ENCODE data around the gene PPP1R16B.
"Not testable (repeated sequence)": the region's sequence is repeated elsewhere in the genome, so short reads cannot be mapped to it uniquely, and the experiment has no call there.

The PPP1R16B gene

DNA sequence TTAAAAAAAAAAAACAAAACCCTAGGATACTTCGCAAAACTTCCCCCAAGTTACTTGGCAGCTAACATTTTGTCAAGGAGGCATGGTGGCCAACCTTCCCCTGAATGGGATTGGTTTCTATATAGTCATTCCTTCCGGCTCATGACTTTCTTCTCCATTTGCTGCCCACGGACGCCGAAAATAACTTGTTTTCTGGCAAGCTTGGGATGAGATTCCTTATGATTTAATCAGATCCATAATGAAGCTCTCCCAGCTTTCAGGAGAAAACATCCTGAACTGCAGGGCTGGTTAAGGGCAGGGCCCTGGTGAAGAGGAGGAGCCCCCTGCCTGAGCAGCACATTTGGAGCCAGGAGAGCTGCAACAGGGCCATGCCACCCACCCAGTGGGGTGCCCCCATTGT lies 49.9 kb downstream of the PPP1R16B start:
- DNase-seq = no peak

DNA sequence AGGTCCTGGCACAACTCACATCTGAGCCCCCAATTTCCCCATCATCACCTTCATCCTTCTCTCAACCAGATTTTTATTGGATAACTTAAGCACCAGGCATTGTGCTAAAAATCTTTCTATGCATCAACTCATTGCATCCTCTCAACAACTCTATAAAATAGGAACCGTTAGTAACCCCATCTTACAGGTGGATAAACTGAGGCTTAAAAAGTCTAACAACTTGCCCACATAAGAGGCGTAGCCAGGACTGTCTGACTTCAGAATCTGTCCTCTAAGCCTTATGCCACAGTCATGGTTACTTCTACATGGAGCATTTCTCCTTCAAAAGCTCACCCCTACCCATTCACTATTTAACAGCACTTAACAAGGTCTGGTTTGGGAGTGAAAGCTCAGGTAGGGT lies 51.1 kb downstream of the PPP1R16B start:
- no peak for DNase-seq

DNA sequence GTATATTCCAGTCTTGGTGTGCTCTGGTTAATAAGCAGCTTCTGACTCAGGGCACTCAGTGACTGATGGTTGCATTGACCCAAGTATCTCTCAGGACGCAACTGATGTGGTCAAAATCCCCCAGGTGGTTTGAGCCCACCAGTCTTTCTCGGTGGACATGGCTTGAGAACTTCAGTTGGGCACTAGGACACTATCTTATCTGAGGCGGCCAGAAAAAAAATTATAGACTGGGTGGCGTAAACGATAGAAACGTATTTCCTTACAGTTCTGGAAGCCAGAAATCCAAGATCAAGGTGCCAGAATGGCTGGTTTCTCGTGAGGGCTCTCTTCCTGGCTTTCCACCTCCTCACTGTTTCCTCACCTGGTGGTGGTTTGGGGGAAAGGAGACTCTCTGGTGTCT lies 52.2 kb downstream of the PPP1R16B start:
- DNase-seq = no peak

DNA sequence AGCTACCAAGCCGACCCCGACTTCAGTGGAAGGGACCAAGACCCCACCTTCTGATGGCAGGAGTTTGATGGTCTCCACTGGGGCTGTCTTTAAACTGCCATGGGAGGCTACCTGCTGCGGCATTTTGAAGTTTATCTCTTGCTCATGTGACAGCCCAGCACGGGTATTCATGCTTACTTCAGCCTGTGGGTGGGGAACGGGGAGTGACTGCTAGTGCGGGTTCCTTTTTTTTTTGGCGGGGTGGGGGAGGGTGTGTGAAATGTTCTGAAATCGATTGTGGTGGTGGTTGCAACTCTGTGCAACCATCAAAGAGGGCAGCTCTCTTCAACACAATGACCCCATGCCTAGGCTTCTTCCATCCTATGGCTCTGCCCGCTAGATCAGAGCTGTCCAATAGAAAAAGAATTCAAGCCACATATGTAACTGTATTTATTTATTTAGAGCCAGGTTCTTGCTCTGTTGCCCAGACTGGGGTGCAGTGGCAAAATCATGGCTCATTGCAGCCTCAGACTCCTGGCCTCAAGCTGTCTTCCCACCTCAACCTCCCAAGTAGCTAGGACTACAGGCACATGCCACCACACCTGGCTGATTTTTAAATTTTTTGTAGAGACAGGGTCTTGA lies 53.7 kb downstream of the PPP1R16B start:
- no peak for DNase-seq

DNA sequence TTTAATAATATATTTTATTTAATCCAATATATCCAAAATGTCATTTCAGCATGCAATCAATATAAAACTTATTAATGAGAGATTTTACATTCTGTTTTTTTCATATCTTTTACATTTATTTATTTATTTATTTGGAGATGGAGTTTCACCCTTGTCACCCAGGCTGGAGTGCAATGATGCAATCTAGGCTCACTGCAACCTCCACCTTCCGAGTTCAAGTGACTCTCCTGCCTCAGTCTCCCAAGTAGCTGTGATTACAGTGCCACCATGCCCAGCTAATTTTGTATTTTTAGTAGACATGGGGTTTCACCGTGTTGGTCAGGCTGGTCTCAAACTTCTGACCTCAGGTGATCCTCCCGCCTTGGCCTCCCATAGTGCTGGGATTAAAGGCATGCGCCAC lies 54.4 kb downstream of the PPP1R16B start:
- not testable (repeated sequence) for DNase-seq

DNA sequence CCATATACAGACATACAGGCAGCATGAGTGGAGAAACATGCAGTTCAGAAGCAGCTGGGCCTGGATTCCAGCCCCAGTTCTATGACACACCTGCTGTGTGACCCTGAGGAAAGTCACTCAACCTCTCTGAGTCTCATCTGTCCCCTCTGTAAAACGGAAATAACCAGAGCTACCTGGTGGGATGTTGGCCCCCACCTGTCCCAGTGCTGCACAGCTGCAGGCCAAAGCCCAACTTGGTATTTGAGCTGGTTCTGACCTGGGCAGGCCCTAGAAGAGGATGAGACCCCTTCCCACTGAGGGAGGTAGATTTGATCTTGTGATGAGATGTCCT lies 55.5 kb downstream of the PPP1R16B start:
- DNase-seq = no peak

DNA sequence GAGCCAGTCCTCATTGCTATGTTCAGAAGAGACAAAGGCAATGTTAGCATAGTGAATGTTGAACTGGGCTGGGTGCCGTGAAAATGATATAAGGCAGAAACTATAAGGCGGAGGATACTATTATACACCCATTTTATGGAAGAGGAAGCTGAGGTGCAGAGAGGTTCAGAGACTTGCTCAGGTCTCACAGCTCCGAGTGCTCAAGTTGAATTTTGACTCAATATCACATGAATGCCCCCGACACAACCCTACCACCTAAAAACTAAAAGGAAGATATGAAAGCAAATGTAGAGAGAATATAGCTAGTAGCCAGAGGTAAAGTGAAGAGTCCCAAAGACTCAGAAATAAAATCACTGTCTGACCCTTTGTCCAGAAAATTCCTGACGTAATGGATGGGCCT lies 56.7 kb downstream of the PPP1R16B start:
- no peak for DNase-seq

DNA sequence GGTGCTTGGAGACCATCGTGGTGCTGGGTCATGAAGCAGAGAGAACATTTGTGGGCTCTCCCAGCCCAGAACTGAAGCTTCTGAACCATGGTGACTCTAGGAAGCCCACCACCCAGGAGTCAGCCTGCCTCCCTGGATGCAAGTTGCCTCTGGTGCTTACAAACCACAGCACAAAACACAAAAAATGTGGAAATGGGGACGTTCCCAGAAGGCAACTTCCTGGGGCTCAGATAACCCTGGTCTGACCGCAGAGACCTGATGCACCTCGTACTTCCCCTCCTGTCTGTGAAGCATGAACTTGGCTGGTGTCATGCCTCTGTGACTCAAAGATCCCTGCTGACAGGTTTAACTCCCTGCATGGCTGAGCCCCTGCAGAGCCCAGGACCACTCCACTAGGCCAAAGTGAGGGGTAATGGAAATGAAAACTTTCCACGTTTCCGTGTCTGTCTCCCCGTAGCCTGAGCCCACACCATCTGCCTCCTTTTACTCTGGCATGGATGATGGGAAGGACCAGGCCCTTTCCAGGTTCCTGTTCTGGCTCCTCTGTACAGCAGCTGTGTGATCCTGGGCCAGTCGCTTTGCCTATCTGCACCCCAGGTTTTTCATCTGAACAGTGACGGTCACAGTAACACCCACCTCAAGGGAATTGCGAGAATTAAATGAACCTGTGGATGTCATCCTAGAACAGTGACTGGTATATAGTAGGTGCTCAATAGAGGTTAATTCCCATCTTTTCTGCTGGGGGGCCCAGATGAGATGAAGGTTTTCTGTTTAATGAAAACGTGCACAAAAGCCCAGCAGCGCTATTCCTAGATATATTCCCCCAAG lies 57.7 kb downstream of the PPP1R16B start:
- DNase-seq = no peak

DNA sequence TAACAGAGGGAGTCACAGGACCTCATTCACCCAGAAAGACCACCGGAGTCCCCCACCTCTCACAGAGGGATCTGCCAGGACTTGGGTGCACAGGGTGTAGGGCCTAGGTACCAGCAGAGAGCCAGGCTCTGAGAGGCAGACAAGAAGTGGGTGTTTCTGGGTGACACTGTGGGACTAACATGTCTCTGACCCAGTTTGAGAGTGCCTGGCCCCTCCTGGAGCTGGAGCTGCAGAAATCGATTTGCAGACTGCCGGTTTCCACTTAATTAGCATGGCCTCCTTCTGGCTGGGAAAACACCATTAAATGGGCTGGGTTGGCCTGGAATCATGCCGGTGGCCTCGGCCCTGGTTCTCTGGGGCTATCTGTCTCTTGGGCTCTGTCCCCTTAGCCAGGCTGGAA lies 59.2 kb downstream of the PPP1R16B start:
- DNase-seq = no peak

DNA sequence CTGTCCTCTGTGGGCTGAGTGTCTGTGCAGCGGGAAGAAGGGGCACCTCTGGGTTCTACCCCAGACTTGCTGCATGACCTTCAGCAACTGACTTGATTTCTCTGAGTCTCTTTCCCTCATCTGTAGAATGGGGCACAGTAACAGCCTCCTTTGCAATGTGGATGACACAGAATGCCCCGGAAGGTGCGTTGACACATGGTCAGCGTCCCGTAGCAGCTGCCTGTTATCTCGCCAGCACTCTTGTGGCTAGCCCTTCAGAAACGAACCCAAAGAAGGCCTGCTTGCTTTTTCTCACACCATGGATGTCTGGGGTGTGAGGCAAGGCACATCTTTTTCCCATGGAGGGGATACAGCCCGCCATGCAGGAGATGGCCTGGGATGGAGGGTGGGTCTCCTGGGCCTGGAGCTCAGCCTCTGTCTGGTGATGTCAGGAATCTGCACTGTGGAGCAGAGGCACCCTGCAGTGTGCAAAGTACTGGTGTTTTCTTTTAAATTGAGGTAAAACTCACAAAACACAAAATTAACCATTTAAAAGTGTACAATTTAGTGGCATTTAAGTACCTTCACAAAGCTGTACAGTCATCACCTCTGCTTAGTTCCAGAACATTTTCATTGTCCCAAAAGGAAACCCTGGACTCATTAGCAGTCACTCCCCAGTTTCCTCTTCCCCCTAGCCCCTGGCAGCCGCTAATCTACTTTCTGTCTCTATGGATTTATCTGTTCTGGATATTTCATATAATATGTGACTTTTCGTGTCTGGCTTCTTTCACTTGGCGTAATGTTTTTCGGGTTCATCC lies 61.0 kb downstream of the PPP1R16B start:
- no peak for DNase-seq

DNA sequence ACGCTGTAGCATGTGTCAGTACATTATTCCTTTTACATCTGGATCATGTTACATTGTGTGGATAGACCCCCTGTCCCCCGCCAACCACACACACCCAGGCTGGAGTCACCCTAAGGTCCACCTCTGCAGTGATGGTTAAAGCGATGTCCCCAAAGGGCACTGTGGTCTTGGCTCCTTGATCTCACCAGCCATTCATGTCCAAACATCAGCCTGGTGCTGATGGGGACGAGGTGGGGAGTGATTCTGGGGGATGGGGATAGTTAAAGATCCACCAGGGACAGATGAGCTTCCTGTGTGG lies 61.5 kb downstream of the PPP1R16B start:
- no peak for DNase-seq

DNA sequence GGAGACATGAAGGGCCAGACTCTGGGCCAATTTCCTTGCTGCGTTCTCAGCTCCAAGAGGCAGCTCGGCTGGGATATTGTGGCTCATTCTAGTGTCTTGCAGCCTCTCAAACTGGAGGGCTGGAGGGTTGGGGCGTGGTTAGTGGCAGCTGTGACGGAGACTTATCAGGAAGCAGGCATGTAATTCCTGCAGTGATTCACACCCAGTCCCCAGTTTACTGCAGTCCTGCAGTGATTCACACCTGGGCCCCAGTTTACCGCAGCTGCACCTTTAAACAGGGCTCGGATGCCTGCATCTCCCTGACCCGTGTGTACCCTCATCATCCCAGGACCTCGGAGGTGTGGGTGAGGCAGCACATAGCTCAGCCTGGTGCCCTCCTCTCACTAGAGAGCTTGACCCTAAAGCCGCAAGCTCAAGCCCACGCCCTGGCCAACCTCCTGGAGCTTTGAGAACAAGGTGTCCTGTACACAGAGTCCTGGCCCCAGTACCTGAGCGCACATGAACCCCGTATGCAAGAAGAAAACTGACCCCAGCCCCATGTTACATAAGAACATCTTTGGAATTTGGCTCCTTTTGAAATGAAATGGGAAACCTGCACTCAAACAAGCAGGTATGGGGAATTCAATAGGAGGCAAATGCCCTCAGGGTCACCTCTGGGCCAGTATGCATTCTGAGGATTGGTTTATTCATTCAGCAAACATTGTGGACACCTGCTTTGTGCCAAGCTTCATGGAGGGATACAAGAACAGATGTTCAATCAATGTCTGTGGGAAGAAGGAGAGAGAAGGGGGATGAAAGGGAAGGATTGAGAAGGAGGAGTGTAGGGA lies 65.4 kb downstream of the PPP1R16B start:
- DNase-seq = no peak

DNA sequence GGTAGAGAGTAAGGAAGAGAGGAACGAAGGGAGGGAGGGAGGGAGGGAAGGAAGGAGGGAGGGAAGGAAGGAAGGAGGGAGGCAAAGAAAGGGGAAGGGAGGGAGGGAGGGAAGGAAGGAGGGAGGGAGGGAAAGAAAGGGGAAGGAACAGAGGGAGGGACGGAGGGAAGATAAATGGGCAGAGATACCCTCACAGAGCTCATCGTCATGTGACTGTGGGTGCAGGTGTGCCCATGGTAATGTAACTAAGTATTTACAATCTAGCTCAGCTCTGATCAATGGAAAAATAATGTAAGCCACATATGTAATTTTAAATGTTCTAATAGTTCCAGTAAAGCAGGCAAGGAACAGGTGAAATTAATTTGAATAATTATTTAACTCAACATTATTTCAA lies 66.1 kb downstream of the PPP1R16B start:
- no peak for DNase-seq

DNA sequence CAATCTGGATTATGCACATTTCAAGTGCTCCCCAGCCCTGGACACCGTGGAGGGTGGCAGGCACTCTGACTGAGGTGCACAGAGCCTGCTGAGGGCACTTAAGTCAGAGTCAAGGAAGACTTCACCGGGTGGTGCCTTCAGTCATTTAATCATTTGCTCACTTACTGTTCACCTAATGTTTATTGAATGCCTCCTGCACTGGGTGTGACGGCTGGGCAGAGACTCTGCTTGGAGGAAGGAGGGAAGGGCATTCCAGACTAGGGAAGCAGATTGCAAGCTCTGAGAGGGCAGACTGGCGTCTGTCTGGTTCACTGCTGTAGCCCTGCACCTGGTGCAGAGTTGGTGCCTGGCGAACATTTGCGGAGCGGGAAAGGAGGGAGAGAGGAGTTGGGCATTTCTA lies 66.5 kb downstream of the PPP1R16B start:
- no peak for DNase-seq

DNA sequence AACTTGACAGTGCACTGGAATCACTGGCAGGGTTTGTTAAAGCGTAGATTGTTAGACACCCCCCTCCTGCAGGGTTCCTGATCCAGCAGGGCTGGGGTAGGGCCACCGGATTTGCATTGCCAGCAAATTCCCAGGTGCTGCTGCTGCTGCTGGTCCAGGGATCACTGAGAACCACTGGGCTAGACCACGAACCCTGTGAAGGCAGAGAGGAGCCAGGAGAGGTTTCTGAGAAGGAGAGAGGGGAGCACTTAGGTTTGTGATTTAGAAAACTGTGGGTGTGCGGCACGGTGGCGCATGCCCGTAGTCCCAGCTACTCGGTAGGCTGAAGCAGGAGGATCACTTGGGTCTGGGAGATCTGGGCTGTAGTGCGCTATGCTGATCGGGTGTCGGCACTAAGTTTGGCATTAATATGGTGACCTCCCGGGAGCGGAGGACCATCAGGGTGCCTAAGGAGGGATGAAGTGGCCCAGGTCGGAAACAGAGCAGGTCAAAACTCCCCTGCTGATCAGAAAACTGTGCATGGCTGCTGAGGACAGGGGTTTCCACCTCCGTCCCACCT lies 67.1 kb downstream of the PPP1R16B start:
- no peak for DNase-seq

DNA sequence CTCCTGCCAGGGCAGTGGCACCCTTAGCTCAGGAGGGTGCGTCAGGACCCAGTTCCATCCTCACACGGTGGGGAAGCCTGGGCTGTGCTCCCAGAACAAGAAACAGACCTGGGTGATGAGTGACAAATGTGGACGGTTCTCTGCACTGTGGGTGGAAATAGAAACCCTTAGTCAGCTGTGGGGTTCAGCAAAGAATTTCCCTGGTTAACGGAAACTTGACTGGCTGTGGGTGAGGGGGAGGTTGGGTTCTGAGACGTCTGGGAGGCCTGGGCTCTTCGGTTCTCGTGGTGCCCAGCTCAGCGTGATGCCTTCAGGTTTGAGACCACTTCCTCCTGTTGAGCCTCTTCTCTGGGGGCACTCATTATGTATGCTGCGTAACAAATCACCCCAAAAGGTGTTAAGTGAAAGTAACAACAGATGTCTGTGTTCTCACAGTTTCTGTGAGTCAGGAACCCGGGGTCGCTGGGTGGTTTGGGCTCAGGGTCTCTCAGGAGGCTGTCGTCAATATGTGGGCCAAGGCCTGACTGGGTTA lies 67.6 kb downstream of the PPP1R16B start:
- DNase-seq = no peak

DNA sequence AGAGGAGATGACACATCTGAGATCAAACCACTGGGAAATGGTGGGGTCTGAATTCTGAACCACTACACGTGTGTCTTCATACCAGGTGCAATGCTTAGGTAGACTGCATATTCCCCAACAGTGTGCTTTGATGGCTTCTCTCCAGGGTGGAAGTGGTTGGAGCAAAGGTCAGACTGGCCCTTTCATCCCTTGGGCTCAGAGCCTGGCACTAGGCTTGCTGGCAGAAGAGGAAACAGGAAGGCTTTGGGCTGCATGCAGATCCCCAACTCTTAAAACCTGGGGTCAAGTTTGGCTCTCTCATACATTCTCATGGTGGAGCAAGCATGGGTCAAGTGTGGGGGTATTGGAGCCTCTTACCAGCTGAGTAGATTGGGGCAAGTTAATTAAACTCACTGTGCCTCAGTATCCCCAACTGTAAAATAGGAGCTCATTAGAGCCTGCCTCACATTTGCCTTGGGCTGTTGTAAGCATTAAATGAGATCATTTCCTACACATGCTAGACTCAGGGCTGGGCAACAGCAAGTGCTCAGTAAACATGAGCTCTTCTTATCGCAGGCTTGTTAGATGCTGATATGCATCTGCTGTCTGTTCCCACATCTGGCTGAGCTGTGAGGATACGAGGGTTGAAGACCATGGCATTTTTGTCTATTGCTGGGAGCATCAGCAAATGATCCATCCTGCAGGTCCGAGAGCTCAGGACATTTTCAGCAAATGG lies 69.1 kb downstream of the PPP1R16B start:
- DNase-seq = no peak

DNA sequence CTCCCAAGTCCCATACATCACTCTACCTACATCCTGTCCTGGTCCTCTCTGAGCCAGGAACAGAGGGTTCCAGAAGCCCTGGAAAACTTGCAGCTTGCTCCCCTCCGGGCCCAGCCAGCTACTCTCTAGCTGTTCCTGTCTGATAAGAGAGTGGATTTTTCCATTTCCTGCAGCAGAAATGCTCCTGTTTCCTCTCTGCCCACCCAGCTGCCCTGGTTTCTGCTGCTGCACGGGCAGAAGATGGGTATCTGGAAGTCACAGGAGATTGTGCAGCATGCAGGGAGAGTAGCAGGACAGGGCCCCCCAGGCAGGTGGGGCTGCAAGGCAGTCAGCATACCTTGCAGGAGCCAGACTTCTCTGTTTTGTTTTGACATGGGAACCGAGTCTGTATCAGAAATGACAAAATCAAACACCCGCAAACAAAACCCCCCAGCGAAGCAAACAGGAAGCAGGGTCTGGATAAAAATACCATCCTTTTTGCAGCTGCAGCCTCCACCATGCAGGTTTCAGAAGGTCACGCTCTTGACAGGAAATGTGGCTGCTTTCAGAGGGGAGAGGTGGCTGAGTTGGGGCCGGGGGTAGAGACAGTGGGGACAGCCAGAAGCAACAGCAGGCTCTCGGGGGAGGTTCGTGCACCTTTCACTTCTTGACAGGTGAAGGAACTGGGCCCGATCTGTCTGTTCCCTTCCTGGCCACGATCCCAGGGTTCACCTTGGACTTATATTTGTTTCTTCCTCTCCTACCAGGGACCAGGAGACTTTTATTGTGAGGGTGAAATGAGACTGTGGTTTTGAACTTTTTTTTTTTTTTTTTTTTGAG lies 69.9 kb downstream of the PPP1R16B start:
- DNase-seq = no peak

DNA sequence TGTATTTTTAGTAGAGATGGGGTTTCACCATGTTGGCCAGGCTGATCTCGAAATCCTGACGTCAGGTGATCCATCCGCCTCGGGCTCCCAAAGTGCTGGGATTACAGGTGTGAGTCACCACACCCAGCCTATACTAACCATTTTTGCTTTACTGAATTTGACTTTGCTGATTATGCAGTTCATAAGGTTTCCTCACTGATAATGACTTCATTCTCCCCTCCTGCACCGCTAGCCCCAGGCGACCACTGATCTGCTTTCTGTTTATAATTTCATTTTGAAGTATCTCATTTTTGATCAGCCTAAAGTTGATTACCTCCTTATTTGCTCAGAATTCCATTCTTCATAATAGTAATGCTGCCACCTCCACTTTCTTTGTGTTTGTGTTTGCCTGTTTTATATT lies 72.0 kb downstream of the PPP1R16B start:
- no peak for DNase-seq

DNA sequence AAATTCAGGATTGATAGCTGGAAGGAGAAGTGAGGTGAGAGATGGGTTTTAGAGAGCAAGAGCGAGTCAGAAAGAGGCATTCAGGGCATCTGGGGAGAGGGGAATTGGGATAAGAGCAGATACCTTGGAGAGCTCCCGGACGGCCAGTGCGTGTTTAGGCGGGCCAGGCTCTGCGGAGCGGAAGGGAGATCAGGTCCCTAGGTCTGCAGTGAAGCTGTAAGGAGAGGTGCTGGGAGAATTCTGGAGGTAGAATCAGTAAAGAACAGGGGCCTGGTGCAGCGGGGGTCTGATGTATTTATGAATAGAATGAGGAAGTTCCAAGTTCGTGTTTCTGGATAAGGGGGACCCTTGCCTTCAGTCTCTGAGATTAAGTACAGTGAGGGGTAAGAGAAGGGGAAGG lies 73.4 kb downstream of the PPP1R16B start:
- DNase-seq = no peak

All from AML-193 (cell line).